ENCODE measurements around the gene PDE1A.

Gene PDE1A

GRCh38 chr2:182247831-182248230 is 179.0 kb downstream of the PDE1A start:
- Histone ChIP-seq H3K9me3 (ENCODE audit: control insufficient read depth, insufficient read depth, low read depth, low read length) (no peaks in the 10 kb centered on the region), H3K36me3 (ENCODE audit: control insufficient read depth, insufficient read depth, low read length) (no peaks in the 10 kb centered on the region), H3K4me3 (ENCODE audit: low read depth, low read length) (no peak overlapping the region), H3K4me1 (ENCODE audit: control insufficient read depth, insufficient read depth, low read length) (no peaks in the 10 kb centered on the region), H3K9ac (ENCODE audit: low read length) (no peak overlapping the region), H3K27ac (ENCODE audit: low read depth, low read length) (no peak overlapping the region), H3K27me3 (ENCODE audit: control insufficient read depth, insufficient read depth, low read length) (no peaks in the 10 kb centered on the region)

- Histone ChIP-seq H3K36me3 (ENCODE audit: control insufficient read depth, insufficient read depth, low read length) (no peaks in the 10 kb centered on the region), H3K9me3 (ENCODE audit: control insufficient read depth, insufficient read depth, low read depth, low read length) (no peaks in the 10 kb centered on the region), H3K4me1 (ENCODE audit: control insufficient read depth, insufficient read depth, low read length) (peaks cover 3% of the 10 kb centered on the region), H3K4me3 (ENCODE audit: low read depth, low read length) (no peak overlapping the region), H3K9ac (ENCODE audit: low read length) (no peak overlapping the region), H3K27ac (ENCODE audit: low read depth, low read length) (no peak overlapping the region), H3K27me3 (ENCODE audit: control insufficient read depth, insufficient read depth, low read length) (no peaks in the 10 kb centered on the region)
These were observed 180.9 kb downstream of the PDE1A start for GRCh38 chr2:182245963-182246362.

GRCh38 chr2:182242609-182243008 is 184.2 kb downstream of the PDE1A start:
- peaks cover 5% of the 10 kb centered on the region for H3K4me1 ChIP-seq (ENCODE audit: control insufficient read depth, insufficient read depth, low read length)
- H3K27me3 ChIP-seq (ENCODE audit: control insufficient read depth, insufficient read depth, low read length), result no peaks in the 10 kb centered on the region
- no peaks in the 10 kb centered on the region for H3K9me3 ChIP-seq (ENCODE audit: control insufficient read depth, insufficient read depth, low read depth, low read length)
- no peak overlapping the region for H3K27ac ChIP-seq (ENCODE audit: low read depth, low read length)
- no peaks in the 10 kb centered on the region for H3K36me3 ChIP-seq (ENCODE audit: control insufficient read depth, insufficient read depth, low read length)
- no peak overlapping the region for H3K9ac ChIP-seq (ENCODE audit: low read length)
- H3K4me3 ChIP-seq (ENCODE audit: low read depth, low read length), result no peak overlapping the region

DNA sequence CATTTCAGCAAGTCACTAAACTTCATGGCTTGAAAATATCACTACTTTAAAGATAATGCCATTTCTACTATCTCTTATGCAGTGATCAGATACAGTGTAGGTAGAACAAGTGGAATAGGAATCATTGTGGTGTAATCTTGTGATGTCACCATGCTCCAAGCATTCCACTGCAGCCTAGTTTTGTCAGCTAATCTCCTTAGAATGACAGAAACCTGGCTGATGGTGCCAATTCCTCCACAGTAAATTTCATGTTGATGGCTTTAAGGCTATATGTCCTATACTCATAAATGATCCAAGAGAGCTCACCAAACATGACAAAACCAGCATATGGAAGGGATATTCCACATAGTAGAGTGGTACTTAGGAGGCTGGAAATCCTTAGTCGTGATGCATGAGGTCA is 184.9 kb downstream of the PDE1A start:
- Histone ChIP-seq H3K9me3 (ENCODE audit: control insufficient read depth, insufficient read depth, low read depth, low read length) (no peaks in the 10 kb centered on the region), H3K4me1 (ENCODE audit: control insufficient read depth, insufficient read depth, low read length) (peaks cover 5% of the 10 kb centered on the region), H3K36me3 (ENCODE audit: control insufficient read depth, insufficient read depth, low read length) (no peaks in the 10 kb centered on the region), H3K27me3 (ENCODE audit: control insufficient read depth, insufficient read depth, low read length) (no peaks in the 10 kb centered on the region), H3K9ac (ENCODE audit: low read length) (no peak overlapping the region), H3K27ac (ENCODE audit: low read depth, low read length) (no peak overlapping the region), H3K4me3 (ENCODE audit: low read depth, low read length) (no peak overlapping the region)

GRCh38 chr2:182240862-182241371 is 185.9 kb downstream of the PDE1A start:
- Histone ChIP-seq H3K27me3 (ENCODE audit: control insufficient read depth, insufficient read depth, low read length) (no peaks in the 10 kb centered on the region), H3K27ac (ENCODE audit: low read depth, low read length) (no peak overlapping the region), H3K9me3 (ENCODE audit: control insufficient read depth, insufficient read depth, low read depth, low read length) (no peaks in the 10 kb centered on the region), H3K4me1 (ENCODE audit: control insufficient read depth, insufficient read depth, low read length) (peaks cover 5% of the 10 kb centered on the region), H3K4me3 (ENCODE audit: low read depth, low read length) (no peak overlapping the region), H3K9ac (ENCODE audit: low read length) (no peak overlapping the region), H3K36me3 (ENCODE audit: control insufficient read depth, insufficient read depth, low read length) (no peaks in the 10 kb centered on the region)

DNA sequence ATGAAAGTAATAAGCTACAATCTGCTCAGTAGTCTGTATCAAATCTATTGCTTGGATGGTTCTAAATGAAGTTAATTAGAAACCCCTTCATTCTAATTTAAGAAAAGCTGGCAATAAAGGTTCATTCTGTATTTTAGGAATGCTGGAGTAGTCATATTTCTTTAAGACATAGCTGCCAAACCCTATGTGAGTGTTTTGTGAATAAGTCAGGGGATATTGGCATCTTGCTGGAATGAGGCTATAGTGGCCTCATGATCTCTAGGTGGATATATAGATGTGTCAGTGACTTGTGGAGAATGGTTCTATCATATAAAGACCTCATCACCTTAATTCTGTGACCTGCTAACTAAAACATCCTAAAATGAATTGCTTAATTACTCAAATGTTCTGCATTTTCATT is 196.3 kb downstream of the PDE1A start:
- no peaks in the 10 kb centered on the region for H3K36me3 ChIP-seq (ENCODE audit: control insufficient read depth, insufficient read depth, low read length)
- no peaks in the 10 kb centered on the region for H3K9me3 ChIP-seq (ENCODE audit: control insufficient read depth, insufficient read depth, low read depth, low read length)
- no peaks in the 10 kb centered on the region for H3K4me1 ChIP-seq (ENCODE audit: control insufficient read depth, insufficient read depth, low read length)
- H3K9ac ChIP-seq (ENCODE audit: low read length), result no peak overlapping the region
- no peak overlapping the region for H3K4me3 ChIP-seq (ENCODE audit: low read depth, low read length)
- H3K27ac ChIP-seq (ENCODE audit: low read depth, low read length), result no peak overlapping the region
- no peaks in the 10 kb centered on the region for H3K27me3 ChIP-seq (ENCODE audit: control insufficient read depth, insufficient read depth, low read length)

- H3K27me3 ChIP-seq (ENCODE audit: control insufficient read depth, insufficient read depth, low read length), result no peaks in the 10 kb centered on the region
- H3K4me3 ChIP-seq (ENCODE audit: low read depth, low read length), result no peak overlapping the region
- H3K9ac ChIP-seq (ENCODE audit: low read length), result no peak overlapping the region
- no peaks in the 10 kb centered on the region for H3K36me3 ChIP-seq (ENCODE audit: control insufficient read depth, insufficient read depth, low read length)
- H3K4me1 ChIP-seq (ENCODE audit: control insufficient read depth, insufficient read depth, low read length), result no peaks in the 10 kb centered on the region
- no peak overlapping the region for H3K27ac ChIP-seq (ENCODE audit: low read depth, low read length)
- no peaks in the 10 kb centered on the region for H3K9me3 ChIP-seq (ENCODE audit: control insufficient read depth, insufficient read depth, low read depth, low read length)
These were observed 197.5 kb downstream of the PDE1A start for GRCh38 chr2:182229297-182229696.

GRCh38 chr2:182228741-182229140 is 198.1 kb downstream of the PDE1A start:
- Histone ChIP-seq H3K27ac (ENCODE audit: low read depth, low read length) (no peak overlapping the region), H3K9ac (ENCODE audit: low read length) (no peak overlapping the region), H3K36me3 (ENCODE audit: control insufficient read depth, insufficient read depth, low read length) (no peaks in the 10 kb centered on the region), H3K4me3 (ENCODE audit: low read depth, low read length) (no peak overlapping the region), H3K27me3 (ENCODE audit: control insufficient read depth, insufficient read depth, low read length) (no peaks in the 10 kb centered on the region), H3K9me3 (ENCODE audit: control insufficient read depth, insufficient read depth, low read depth, low read length) (no peaks in the 10 kb centered on the region), H3K4me1 (ENCODE audit: control insufficient read depth, insufficient read depth, low read length) (no peaks in the 10 kb centered on the region)

DNA sequence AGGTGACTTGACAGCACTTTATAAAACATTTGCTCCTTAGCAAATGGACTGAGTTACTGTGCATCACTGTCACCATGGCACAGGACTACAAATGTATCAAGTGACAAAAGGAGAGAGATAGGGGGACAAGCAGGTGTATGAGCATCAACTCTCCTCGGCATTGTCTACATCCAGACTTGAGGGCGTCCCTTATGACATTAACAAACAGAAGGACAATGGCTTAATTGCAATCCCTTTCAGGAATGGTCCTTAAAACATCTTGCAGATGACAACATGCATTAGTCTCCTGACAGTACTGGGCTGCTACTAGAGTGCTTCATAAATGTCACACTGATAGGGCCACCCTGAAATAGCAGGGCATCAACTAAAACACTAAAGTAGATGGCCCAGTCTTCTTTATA is 198.8 kb downstream of the PDE1A start:
- no peak overlapping the region for H3K27ac ChIP-seq (ENCODE audit: low read depth, low read length)
- H3K4me3 ChIP-seq (ENCODE audit: low read depth, low read length), result no peak overlapping the region
- no peaks in the 10 kb centered on the region for H3K4me1 ChIP-seq (ENCODE audit: control insufficient read depth, insufficient read depth, low read length)
- no peaks in the 10 kb centered on the region for H3K27me3 ChIP-seq (ENCODE audit: control insufficient read depth, insufficient read depth, low read length)
- no peak overlapping the region for H3K9ac ChIP-seq (ENCODE audit: low read length)
- H3K36me3 ChIP-seq (ENCODE audit: control insufficient read depth, insufficient read depth, low read length), result no peaks in the 10 kb centered on the region
- no peaks in the 10 kb centered on the region for H3K9me3 ChIP-seq (ENCODE audit: control insufficient read depth, insufficient read depth, low read depth, low read length)

DNA sequence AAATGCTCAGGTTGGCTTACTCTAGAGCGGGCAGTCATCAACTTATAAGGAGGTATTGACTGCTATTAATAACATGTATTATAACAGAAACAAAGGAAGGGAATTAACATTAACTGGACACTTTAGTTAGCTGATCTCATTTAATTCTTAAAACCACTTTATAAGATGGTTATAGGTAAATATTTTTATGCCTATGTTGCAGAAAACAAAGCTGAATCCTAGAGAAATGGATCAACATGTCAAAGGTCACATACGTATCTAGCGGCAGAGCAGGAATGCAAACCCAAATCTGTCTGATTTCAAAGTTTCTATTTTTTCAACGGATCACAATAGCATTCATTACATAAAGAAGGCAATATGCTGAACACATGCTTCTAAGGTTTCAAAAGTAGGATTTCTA is 200.0 kb downstream of the PDE1A start:
- no peak overlapping the region for H3K4me3 ChIP-seq (ENCODE audit: low read depth, low read length)
- H3K27ac ChIP-seq (ENCODE audit: low read depth, low read length), result no peak overlapping the region
- H3K36me3 ChIP-seq (ENCODE audit: control insufficient read depth, insufficient read depth, low read length), result no peaks in the 10 kb centered on the region
- H3K27me3 ChIP-seq (ENCODE audit: control insufficient read depth, insufficient read depth, low read length), result no peaks in the 10 kb centered on the region
- no peaks in the 10 kb centered on the region for H3K9me3 ChIP-seq (ENCODE audit: control insufficient read depth, insufficient read depth, low read depth, low read length)
- no peak overlapping the region for H3K9ac ChIP-seq (ENCODE audit: low read length)
- H3K4me1 ChIP-seq (ENCODE audit: control insufficient read depth, insufficient read depth, low read length), result no peaks in the 10 kb centered on the region

DNA sequence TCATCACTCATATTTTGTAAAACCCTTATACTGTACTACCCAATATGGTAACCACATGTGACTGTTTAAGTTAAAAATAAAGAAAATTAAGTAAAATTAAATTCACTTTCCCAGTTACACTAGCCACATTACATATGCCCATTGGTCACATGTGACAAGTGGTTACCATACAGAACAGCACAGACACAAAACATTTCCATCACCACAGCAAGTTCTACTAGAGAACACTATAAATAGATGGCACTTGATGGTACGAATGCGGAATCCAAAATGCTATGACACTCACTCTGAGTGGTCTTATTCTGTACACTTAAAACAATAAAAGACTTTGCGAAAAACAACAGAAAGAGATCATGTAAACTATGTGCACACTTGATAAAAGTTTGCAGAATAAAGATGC is 202.2 kb downstream of the PDE1A start:
- Histone ChIP-seq H3K27ac (ENCODE audit: low read depth, low read length) (no peak overlapping the region), H3K4me3 (ENCODE audit: low read depth, low read length) (no peak overlapping the region), H3K9ac (ENCODE audit: low read length) (no peak overlapping the region), H3K27me3 (ENCODE audit: control insufficient read depth, insufficient read depth, low read length) (no peaks in the 10 kb centered on the region), H3K4me1 (ENCODE audit: control insufficient read depth, insufficient read depth, low read length) (0 out of 2 replicates have a peak, but pooled peaks cover 6% of the 10 kb centered on the region), H3K9me3 (ENCODE audit: control insufficient read depth, insufficient read depth, low read depth, low read length) (no peaks in the 10 kb centered on the region), H3K36me3 (ENCODE audit: control insufficient read depth, insufficient read depth, low read length) (no peaks in the 10 kb centered on the region)

DNA sequence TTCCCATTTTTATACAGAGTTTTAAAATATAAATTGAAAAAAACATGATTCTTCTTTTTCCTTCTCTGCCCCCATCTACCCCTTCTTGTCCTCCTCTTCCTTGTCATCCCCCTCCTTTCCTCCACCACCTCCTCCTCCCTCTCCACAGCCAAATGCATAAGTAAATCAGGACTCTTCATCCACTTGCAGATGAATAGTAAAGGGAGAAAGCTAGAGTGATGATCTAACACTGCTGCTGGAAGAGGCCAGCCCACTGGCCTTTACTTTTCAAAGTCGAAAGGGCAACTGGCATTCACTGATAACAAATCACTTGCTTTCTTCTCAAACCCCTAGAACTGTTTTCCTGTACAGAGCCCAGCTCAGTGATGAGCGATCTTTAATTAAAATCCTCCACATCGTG is 205.8 kb downstream of the PDE1A start:
- no peaks in the 10 kb centered on the region for H3K27me3 ChIP-seq (ENCODE audit: control insufficient read depth, insufficient read depth, low read length)
- H3K9me3 ChIP-seq (ENCODE audit: control insufficient read depth, insufficient read depth, low read depth, low read length), result no peaks in the 10 kb centered on the region
- H3K27ac ChIP-seq (ENCODE audit: low read depth, low read length), result no peak overlapping the region
- H3K4me1 ChIP-seq (ENCODE audit: control insufficient read depth, insufficient read depth, low read length), result 0 out of 2 replicates have a peak, but pooled peaks cover 6% of the 10 kb centered on the region
- no peaks in the 10 kb centered on the region for H3K36me3 ChIP-seq (ENCODE audit: control insufficient read depth, insufficient read depth, low read length)
- no peak overlapping the region for H3K4me3 ChIP-seq (ENCODE audit: low read depth, low read length)
- no peak overlapping the region for H3K9ac ChIP-seq (ENCODE audit: low read length)

Data from HUES6 (cell line).